UCSD-AML1 (cell line): ENCODE data around the gene SCAMP5.

Source experiments
- DNase-seq: peaks from one replicate; lab custom pipeline; 2025; ENCODE audit not compliant: unreplicated experiment; lab: John Stamatoyannopoulos, UW

Gene SCAMP5

DNA sequence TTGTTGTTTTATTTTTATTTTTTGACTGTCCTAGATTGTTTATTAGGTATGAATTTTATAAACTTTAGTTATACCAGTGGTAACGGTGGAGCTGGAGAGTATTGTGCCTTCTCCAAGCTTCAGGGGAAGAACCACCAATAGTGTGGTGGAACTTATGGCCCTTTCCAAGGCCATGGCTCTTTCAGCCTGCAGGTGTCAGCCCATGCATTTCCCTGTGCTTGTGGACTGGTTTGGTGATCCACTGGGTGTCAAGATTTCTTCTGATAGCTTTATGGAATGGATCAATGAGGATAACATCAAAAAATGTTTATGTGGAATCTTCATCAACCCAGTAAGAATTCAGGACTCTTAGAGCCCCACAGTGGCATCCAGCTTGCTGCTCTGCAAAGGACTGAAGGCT lies 19.2 kb upstream of the SCAMP5 start:
- no peak for DNase-seq

DNA sequence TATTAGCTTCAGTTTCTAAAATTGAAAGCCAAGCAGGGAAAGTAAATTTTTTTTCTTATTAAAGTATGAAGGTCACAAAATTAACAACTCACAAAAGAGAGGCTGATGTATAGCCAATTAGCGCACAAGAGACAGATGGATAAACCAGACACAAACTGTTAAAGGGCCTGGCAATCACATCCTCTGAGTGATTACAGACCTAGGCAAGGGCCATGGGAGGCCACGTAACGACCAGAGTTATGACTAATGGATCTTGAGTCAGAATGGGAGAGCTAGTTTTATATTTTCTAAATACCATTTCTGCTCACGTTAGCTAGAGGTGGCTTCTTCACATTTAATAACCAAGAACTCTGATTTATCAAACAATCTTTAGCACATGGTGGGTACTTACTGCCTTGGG lies 17.8 kb upstream of the SCAMP5 start:
- no peak for DNase-seq

DNA sequence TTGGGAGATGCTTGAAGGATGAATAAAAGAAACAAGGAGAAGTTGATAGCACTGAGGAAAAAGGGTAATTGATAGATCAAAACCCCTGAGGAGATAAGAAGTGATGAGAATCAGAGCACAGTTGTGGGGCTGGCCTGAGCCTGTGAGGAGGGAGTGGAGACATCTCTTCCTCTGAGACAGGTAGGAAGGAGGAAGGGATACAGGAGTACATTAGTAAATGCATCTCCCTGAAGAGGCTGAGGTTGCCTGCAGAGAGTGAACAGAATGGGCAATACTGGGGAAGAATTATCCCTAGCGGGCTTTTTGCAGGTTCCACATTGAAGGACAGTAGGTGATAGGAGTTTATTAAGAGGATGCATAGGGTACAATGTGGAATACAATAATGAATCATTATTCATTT lies 17.3 kb upstream of the SCAMP5 start:
- DNase-seq = no peak

DNA sequence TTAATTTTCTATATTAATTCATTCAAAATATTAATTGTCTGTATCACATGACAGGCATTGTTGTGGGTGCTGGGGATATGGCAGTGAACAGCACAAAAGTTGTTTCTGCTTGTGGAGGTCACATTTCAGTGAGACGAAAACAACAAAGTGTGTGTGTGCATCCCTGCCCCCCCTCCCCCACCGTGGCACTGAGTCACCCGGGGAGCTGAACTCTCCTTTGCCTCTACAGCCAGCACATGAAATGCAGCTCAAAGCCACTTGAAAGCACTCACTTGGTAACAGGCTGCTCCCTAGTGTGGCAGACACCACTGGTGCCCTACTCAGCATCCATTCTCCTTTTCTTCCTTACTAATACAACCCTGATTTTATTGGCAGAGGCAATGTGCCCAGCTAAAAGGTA lies 16.9 kb upstream of the SCAMP5 start:
- no peak for DNase-seq

GRCh38 chr15:74982183-74982582 lies 13.2 kb upstream of the SCAMP5 start:
- no peak for DNase-seq

DNA sequence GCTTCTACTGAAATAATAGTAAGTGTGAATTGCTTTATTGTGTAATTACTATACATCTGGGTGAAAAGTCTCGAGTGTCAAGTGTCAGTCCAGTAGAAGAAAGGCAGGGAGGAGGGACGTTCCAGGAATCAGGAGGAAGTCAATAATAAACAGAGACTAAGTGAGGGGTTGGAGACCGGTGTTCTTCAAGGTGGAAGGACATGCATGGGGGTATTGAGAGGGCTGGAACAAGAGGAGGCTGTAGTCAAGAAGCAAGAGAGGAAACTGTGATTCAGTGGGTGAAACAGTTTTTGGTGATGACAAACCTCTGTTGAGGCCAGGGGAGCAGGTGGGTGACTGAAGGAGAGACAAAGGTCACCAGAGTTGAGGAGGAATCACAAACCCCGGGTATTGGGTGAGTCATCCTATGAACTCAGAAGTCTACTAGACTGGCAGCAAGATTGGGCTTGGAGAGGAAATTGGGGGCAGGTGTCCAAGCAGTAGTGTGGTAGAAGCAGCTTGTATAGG lies 11.6 kb upstream of the SCAMP5 start:
- no peak for DNase-seq

GRCh38 chr15:74988007-74988800 lies 7.2 kb upstream of the SCAMP5 start:
- peak; percentile 57 for DNase-seq

DNA sequence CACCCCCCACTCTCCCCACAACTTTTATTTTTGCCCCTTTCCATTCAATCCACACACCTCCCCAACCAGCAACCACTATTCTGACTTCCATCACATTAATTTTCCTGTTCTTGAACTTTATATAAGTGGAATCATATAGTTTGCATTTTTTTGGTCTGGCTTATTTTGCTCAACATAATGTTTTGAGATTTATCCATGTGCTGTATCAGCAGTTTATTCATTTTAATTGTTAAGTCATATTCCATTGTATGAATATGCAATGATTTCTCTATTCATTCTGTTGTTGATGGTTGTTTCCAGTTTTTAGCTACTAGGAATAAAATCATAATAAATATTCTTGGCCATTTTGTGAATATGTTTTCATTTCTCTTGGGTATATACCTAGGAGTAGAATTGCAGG lies 5.8 kb upstream of the SCAMP5 start:
- no peak for DNase-seq

- no peak for DNase-seq
These were observed 2.7 kb upstream of the SCAMP5 start for GRCh38 chr15:74992619-74993018.

GRCh38 chr15:74994236-74994635 lies 1.1 kb upstream of the SCAMP5 start:
- no peak for DNase-seq

- no peak for DNase-seq
These were observed 678 bp upstream of the SCAMP5 start for GRCh38 chr15:74994685-74995084.

DNA sequence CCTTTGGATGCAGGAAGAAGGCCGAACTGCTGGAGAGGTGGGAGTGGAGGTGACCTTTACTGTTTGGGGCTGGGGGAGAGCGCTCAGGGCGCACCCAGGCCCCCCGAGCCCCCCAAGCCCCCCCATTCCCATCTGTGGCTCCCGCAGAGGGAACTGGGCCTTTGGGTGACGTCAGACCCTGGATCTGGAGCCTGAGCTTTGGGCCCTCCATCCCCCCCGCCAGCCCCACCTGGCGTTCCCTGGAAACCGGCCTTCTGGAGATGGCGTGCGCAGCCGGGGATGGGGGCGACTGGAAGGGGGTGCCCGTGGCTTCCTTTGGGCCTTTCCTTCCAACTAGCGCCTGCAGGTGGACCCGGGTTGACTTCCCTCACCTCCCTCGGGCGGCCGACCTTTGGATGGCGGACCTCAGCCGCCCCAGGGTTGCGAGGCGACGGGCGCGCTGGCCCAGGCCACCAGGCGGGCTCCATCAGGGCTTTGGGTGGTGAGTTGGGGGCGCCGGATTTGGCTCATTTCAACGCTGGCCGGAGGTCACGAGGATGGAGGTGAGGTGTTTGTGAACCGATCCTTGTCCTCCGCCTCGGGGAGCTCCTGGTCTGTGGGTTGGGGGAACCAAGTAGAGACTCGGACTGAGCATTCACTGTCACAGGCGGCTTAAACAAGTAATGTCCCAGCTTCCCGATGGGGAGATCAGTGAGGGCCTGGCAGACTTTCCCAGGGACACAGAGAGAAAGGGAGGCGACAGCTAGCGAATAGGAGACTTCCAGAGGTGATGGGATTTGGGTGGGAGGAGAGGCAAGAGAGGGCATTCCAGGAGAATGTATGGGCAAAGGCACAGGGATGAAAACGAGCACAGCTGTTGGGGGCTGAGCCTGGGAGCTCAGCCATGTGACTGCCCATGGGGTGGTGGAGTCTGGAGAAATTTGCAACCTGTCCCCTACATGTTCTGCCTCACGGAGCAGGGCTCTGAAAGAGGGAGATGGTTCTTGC lies 709 bp downstream of the SCAMP5 start:
- DNase-seq = peak; percentile 59

DNA sequence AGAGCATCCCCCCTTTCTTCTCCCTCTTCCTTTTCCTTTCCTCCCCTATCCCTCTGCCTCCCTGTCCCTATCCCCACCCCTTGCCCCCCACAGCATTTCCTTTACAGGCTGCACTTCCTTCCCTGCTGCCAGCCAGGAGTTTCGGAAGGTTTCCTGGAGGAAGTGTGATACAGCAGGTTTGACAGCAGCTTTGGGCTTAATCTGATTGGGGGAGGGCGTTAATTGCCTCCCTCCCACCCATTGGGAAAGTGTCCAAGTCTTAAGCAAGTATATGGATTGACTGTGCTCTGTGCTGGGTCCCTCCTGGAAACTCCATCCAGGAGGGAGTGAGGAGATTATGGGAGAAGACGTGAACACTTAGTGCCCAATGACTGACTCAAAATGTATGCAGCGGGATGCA lies 1.8 kb downstream of the SCAMP5 start:
- peak; percentile 55 for DNase-seq

DNA sequence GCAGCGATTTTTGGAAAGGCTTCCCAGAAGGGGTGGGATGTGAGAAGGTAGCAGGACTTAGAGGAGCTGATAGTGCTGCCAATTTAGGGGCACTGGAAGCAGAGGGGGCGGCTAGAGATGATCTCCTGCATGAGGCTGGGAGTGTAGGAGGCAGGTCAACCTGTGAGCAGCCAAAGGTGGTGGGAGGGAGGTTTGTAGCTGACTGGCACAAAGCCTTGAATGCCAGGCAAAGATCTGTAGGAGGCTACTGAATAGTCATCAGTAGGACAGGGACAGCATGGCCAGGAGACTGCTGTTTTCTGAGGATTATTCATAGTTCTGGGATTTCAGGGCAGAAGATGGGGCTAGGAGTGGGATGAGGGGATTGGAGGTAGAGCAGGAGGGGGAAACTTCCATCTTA lies 2.2 kb downstream of the SCAMP5 start:
- DNase-seq = no peak

DNA sequence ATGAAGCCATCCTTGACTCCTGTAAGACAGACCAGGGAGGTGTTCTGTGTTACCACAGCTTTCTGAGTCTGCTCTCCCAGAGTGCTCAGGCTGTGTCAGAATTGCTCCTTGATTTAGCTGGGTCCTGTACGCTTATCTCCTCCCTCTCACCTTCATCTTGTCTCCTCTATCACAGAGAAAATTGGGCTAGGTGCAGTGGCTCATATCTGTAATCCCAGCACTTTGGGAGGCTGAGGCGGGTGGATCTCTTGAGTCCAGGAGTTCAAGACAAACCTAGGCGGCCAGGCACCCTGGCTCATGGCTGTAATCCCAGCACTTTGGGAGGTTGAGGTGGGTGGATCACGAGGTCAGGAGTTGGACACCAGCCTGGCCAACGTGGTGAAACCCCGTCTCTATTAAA lies 5.9 kb downstream of the SCAMP5 start:
- no peak for DNase-seq

- DNase-seq = no peak
These were observed 7.0 kb downstream of the SCAMP5 start for GRCh38 chr15:75002398-75002797.

DNA sequence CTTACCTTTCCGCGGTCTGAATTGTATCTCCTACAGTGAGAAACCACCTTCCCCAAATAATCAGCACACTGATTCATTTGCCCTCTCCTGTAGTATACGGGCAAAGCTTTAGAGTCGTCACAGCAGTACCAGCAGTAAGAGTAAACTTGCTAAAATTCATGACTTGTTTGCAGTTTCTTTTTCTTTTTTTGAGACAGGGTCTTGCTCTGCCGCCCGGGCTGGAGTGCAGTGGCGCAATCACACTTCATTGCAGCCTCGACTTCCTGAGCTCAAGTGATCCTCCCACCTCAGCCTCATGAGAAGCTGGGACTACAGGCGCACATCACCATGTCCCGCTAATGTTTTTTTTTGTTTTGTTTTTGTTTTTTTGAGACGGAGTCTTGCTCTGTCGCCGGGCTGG lies 11.9 kb downstream of the SCAMP5 start:
- DNase-seq = no peak

GRCh38 chr15:75008221-75008625 lies 12.9 kb downstream of the SCAMP5 start:
- DNase-seq = no peak

GRCh38 chr15:75008629-75009326 lies 13.4 kb downstream of the SCAMP5 start:
- no peak for DNase-seq

GRCh38 chr15:75016431-75016830 lies 21.1 kb downstream of the SCAMP5 start:
- DNase-seq = no peak

GRCh38 chr15:75019916-75020315 lies 24.6 kb downstream of the SCAMP5 start:
- no peak for DNase-seq
